Activated T-helper 1 cell treated with Interleukin-2 at 50 U/mL for 16 hours (primary cell): ENCODE results near the gene GLTPD2.

Experiments
- DNase-seq: peaks from one replicate; pipeline ENCODE4 v3.0.0-alpha.2; 2020; ENCODE audit warnings: low read depth

The GLTPD2 gene

DNA sequence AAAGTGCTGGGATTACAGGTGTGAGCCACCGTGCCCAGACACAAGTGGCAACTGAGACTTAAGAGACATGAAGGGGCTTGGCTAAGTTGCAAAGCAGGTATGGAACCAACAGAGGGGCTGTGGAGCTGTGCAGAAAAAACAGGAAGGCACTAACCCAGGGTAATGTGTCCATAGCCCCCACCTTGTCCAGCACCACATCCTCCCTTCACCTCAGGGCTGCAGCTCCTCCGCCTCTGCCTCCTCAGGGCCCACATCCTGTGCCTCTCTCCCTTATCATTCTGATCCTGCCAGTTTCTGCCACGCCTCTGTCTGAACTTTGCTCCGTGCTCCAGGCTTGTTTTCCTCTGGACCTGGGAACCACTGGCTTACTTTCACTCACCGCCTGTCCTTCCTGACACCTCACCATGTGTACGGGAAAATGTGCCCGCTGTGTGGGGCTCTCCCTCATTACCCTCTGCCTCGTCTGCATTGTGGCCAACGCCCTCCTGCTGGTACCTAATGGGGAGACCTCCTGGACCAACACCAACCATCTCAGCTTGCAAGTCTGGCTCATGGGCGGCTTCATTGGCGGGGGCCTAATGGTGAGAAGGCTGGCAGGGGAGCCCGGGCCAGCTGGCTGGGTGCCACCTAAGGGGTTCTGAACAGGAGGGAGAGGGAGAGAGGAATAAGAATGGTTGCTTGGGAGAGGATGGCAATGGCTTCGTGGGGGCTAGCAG is 17.1 kb upstream of the GLTPD2 start, which contains the start of gene TM4SF5:
TSS of gene TM4SF5 (plus strand) at position 368 of the 716 bp plus-strand sequence. CDS start at position 405, 37 bp downstream.
- no peak for DNase-seq

DNA sequence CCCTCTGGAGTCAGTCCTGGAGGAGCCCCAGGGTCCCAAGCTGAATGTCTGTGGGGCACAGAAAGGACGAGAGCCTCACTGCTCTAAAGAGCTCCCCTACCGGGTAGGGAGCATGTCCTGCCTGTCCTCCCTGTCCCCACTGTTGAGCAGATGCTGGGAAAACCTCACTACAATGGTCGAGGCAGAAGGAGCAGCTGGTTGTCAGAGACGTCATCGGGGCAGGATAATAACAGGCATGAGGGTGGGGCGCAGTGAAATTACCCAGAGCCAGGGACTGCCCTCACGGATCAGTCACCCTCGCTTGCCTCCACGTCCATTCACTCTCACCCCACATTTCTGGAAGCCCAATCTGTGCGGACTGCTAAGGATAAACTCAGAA is 16.5 kb upstream of the GLTPD2 start:
- no peak for DNase-seq

DNA sequence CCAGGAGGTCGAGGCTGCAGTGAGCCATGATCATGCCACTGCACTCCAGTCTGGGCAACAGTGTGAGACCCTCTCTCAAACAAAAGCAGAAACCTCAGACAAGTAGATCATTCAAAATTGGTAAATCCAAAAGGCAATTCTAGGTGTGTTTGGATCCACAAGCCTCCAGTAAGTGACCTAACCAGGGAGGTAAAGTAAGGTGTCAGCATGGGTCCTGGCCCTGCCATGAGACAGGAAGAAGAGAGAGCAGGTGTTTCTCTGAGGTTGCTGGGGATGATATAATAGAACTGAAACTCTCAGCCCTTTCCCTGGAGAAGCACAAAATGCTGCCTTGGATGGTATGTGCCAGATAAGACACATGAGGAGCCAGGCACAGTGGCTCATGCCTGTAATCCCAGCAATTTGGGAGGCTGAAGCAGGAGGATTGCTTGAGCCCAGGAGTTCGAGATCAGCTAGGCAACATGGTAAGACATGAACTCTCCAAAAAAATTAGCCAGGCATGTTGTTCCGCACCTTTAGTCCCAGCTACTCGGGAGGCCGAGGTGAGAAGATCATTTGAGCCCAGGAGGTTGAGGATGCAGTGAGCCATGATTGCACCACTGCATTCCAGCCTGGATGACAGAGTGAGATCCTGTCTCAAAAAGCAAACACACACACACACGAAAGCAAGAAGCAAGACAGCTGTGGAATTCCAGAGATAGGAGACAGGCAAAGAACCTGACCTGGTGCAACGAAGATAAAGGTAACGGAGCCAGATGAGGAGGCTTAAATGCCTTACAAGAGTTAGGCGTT is 10.6 kb upstream of the GLTPD2 start:
- no peak for DNase-seq

DNA sequence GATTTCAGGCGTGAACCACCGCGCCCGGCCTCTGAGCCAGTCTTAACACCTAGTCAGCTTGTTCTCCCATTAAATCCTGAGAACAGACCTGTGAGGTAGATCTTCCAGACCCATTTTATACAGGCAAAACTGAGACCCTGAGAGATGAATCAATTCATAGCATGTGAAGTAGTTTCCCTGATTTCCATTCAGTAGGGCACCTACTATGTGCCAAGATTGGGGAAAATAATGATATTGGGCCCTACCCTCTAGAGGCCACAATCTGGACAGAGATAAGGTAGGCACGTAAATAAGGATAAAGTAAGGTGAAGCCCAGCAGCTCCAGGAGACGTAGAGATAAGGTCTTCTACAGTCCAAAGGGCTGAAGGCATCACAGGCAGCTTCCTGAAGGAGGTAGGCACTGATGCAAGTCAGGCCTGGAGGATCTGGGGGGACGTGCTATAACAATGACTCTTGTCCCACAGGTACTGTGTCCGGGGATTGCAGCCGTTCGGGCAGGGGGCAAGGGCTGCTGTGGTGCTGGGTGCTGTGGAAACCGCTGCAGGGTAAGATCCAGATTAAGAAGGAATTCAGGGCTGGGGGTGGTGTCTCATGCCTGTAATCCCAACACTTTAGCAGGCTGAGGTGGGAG is 8.3 kb upstream of the GLTPD2 start:
- DNase-seq = no peak

DNA sequence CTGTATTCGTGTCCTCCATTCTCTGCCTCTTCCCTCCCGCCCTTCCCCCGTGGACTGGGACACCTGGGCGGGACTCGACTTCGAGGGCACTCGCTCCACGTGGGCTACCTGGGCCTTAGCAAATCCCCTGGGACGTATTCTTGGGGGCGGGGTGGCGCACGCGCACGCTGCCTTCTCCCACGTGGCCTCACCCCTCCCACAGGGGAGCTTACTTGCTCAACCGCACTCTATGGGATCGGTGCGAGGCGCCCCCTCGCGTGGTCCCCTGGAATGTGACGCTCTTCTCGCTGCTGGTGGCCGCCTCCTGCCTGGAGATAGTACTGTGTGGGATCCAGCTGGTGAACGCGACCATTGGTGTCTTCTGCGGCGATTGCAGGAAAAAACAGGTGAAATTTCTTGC is 6.1 kb upstream of the GLTPD2 start:
- no peak for DNase-seq

DNA sequence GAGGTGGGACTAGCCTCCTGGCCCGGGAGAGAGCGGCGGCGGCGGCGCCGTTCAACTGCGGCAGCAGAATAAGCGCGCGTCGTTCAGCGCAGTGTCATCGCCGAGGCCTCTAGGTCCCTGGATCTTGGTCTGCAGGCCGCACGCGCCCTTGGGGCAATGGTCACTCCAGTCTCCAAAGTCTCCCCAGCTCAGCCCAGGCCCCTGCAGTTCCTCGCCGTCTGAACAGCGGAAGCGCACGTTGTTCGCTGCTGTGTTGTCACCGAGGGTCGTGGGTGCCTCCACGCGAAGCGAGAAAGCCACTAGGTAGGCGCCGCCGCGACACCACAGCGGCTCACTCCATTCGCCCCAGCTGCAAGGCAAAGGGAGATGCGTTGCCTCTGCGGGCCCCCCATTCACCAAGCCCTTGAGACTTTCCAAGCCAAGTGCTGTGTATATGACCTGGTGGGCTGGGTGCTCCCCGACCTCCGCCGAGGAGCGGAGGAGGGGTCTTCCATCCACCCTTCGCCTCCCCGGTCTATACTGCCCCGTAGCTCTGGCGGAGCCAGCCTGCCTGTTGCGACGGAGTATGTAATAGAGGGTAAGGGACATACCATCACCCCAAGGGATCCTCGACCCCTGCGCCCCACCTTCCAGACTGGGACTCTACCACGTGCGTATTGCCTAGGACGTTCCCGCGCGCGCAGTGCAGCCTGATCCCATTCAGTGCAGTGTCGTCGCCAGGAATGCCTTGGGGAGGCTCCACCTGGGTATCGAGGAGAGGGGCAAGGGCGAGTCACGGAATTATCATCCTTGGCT is 3.3 kb upstream of the GLTPD2 start:
- no peak for DNase-seq

DNA sequence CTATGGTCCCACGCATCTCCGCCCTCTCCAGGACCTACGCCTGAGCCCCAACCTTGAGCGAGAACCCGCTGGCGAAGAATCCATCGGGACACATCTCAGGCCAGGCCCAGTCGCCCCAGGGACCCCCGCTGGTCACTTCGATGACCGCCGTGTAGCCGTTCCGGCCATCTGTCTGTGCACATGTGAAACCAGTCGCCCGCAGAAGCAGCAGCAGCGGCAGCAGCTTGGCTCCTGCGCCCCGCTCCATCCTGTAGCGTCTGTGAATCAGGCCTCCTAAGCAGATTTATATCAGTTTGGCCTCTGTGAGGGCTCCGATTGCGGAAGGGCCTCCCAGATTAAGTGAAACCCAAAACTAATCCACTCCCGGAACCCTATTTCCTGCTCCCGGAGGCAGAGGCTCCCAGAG is 2.7 kb upstream of the GLTPD2 start, which contains the start of gene VMO1:
TSS of gene VMO1 (minus strand) at position 259 of the 406 bp plus-strand sequence. CDS start at position 247, 12 bp downstream.
- no peak for DNase-seq

DNA sequence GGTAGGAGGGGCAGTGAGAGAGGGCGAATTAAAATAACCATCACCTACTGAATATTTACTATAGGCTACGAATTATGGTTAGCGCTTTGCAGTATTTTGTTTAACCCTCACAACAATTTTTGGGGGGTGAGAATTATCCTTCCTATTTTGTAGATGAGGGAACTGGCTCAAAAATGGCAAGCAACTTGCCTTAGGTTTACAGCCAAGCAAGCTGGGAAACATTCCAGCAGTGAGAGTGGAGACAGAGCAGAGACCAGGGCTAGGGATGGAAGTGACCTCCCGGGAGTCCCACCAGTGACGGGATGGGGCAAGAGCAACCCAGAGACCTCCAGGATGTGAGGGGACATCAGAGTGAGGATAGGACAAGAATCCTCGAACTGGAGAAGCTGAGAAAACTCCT is 2.2 kb upstream of the GLTPD2 start:
- DNase-seq = no peak

DNA sequence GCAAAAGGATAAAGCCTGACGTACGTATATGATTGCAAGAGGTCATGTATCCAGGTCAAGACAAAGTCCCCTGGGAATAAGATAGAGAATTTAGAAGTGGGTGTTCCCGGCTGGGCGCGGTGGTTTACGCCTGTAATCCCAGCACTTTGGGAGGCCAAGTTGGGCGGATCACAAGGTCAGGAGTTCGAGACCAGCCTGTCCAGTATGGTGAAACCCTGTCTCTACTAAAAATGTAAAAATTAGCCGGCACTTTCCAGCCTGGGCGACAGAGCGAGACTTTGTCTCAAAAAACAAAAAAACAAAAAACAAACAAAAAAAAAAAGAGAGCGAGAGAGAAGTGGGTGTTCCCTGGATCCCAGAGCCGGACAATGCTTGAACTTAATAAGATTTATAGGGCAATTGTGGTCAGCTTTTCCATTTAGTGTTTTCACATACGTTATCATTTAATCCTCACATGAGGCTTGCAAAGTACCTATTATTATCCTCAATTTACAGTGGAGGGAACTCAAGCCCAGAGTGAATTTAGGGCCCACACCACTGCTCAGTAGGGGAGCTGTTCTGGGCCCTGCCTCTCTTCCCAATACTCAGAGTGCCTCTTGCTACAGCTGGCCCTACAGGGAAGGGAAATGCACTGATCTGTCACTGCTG is 481 bp upstream of the GLTPD2 start:
- DNase-seq = no peak

DNA sequence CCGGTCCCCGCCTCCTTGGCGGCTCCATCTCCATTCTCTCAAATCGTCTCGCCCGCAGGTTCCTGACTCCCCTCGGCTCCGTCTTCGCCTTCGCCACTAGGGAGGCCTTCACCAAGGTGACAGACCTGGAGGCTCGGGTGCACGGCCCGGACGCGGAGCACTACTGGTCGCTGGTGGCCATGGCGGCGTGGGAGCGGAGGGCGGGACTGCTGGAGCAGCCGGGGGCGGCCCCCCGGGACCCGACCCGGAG is 862 bp downstream of the GLTPD2 start:
- DNase-seq = no peak

DNA sequence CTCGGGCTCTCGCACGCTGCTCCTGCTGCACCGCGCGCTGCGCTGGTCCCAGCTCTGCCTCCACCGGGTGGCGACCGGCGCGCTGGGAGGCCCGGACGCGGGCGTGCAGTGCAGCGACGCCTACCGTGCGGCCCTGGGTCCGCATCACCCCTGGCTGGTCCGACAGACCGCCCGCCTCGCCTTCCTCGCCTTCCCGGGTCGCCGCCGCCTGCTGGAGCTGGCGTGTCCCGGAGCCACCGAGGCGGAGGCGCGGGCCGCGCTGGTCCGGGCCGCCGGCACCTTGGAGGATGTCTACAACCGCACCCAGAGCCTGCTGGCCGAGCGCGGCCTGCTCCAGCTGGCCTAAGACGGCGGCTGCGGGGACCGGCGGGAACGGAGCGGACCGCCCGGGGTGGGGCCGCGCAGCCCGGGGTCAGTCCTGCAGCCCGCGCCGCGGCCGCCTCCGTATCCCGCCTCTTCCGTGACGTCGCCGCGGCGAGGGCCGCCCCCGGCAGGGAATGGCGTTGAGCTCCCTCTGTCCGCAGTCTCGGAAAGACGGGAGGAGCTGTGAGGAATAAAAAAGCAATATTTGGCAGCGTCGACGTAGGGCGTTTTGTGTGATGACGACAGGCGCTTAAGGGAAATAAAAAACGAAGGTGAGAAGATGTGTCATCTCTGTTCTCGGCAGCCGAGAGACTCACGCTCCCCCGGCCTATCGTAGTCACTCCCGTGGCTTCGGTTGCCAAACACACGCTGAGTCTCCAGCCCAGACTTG is 1.4 kb downstream of the GLTPD2 start:
- DNase-seq = peak; percentile 69

DNA sequence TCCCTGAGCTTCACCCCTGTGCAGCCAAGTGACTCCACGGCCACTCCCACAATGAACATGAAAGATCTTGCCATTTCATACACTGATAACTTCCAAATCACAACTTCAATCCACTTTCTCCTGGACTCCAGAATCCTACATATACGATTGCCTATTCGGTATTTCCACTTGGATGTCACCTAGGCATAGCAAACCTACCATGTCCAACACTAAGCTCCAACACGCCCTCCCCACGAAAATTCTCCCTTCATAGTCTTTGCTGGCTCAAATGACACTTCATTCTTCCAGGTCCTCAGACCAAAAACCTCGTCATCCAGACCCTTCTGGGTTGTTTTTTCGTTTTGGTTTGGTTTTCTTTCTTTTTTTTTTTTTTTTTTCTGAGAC is 1.9 kb downstream of the GLTPD2 start:
- no peak for DNase-seq

DNA sequence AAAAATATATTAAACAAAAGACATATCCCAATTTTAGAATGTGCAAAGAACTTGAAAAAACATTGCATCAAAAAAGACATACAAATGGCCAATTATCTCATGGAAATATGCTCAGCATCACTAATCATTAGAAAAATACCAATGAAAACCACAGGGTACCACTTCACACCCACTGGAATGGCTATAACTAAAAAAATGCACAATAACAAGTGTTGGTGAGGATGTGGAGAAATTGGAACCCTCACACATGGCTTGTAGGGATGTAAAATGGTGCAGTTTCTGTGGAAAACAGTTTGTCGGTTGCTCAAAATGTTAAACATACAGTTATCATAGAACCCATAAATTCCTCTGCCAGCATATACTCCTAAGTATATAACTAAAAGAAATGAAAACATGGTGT is 6.4 kb downstream of the GLTPD2 start:
- no peak for DNase-seq

DNA sequence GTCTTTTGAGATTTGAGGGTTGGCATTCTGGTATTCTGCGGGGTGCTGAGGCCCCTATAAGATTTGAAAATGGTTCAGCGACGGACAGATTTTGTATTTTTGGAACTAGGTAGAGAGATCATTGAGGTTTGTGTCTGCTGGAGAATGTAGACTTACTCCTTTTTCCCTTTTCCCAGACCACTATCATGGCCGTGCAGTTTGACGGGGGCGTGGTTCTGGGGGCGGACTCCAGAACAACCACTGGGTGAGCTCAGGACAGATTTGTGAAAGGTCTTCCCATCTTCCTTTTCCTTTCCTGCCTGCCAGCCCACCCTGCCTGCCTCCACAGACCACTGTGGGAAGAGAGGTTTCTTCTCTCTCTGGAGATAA is 7.8 kb downstream of the GLTPD2 start:
- DNase-seq = no peak

DNA sequence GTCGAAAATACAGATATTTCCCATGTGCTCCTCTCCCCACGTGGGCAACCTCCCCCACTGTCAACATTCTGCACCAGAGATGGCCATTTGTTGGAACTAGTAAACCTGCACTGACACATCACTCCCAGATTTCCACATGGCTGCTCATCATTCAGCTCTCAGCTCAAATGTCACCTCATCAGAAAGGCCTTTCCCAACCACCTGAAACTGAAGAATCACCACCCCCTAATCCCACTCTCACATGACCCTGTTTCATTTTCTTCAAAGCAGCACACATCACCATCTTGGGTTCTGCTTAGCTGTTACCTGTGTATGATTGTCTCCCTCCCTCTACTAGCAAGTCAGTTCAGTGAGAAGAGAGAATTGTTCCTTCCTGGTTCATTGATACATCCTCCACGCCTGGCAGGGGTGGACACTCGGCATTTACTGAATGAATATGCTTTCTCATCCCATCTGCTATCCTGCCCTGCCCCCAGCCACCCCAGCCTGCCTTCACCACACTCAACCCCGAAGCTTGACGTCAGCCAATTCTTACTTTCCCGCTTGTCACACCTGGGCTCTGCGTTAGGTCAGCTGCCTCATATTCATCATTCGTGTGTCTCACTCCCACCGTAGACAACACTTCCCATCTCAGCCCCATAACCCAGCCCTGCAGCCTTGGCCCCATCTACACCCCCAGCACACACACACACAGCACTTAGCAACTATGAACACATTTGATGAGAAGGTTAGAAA is 11.9 kb downstream of the GLTPD2 start:
- no peak for DNase-seq

DNA sequence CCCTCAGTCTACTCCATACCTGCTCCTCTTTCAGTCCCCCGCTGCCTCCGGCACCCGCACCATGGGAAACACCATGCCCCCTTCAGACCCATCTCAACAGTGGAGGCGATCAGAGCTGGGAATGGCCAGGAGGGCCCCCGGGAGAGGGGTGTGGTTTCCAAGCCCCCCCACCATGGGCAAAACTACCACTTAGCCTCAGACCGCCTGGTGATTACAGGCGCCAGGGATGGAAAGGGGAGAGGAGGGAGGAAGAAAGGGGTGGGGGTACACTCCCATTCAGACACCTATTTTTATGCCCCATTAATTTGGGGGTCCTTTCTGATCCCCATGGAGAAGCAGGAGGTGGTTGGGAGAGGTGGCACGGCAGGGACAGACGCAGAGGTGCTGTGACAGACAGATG is 13.5 kb downstream of the GLTPD2 start, which contains the start of gene C17orf114:
TSS of gene C17orf114 (minus strand) at position 101 of the 400 bp plus-strand sequence.
- no peak for DNase-seq

DNA sequence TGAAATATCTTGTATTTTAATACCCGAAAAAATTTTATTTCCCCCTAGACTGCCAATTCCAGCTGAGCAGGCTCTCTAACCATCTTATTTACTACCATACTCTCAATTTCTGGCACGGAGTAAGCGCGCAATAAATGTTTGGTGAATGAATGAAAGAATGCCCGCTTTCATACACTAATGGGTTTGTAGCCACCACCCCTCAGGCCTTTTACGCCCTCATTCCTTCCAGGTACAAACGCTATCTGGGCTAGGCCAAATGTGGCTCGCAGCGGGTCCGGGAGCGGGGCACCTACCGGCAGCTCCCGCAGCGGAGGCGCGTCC is 17.7 kb downstream of the GLTPD2 start:
- DNase-seq = no peak

DNA sequence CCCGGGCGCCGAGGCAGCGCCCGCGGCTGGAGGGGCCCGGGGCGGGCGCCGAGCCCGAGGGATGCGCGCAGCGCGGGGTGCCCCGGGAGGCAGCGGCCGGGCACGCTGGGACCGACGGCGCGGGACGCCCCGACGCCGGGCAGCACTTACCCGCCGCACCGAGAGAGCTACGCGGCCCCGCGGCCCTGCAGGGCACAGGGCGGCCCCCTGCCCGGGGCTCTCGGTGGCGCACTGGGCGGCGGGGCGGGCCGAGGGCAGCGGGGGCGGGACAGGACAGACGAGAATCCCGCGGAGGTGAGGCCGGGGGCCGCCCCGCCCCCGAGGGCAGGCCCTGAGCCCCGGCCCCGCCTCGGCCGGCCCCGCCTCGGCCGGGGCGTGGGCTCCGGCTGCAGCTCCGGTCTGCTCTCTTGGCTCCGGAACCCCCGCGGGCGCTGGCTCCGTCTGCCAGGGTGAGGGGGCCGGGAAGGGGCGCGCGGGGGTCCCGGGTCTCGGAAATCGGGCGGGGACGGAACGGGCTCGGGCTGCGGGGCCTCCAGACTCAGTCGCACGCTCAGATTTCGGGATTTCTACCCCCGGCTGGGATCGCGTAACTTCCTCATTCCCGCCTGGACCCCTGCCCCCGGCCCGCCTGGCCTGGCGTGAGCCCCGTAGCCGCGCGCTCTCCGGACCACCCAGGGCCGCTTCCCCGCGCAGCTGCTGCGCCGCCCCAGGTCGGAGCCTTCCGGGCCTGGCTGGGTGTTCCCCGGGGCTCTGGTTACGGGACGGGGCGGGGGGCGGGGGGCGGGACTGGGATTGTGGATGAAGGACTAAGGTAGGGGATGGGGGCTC is 18.2 kb downstream of the GLTPD2 start, which contains the start of gene PLD2:
TSS of gene PLD2 (plus strand) at position 376 of the 828 bp plus-strand sequence. CDS start 621 bp downstream, outside the sequence.
- DNase-seq = peak; percentile 80

DNA sequence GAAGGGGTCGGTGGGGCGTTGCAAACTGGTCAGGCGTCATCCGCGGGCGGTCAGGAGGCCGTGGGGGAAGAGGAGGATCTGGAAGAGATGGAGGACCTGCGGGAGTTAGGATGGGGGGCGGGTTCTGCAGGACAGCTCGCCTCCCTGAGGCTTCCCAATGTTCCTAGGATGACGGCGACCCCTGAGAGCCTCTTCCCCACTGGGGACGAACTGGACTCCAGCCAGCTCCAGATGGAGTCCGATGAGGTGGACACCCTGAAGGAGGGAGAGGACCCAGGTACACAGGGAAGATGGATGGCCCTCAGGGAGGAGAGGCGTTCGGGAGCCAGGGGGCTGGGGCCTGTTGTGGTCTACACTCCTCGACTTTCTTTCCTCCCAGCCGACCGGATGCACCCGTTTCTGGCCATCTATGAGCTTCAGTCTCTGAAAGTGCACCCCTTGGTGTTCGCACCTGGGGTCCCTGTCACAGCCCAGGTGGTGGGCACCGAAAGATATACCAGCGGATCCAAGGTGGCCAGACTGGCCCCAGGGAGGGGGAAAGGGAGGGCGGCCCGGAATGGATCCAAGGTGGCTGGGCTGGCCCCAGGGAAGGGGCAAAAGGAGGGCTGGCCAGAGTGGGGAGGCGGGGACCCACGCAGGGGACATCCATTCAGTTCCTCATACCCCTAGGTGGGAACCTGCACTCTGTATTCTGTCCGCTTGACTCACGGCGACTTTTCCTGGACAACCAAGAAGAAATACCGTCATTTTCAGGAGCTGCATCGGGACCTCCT is 19.0 kb downstream of the GLTPD2 start:
- DNase-seq = no peak
